HG03045 (cell line): ENCODE data around the gene DNMT3A.

Source experiments
- ATAC-seq: cut with Tn5 transposase; IDR thresholded peaks from one replicate; pipeline ENCODE4 v1.9.1; 2021; ENCODE audit warnings: mild to moderate bottlenecking, moderate library complexity; ENCODE audit not compliant: unreplicated experiment

Gene DNMT3A

GRCh38 chr2:25347846-25348245, 6.1 kb upstream of the DNMT3A start:
- ATAC-seq = no peak

GRCh38 chr2:25347205-25347815, 5.6 kb upstream of the DNMT3A start:
- ATAC-seq = no peak

- no peak for ATAC-seq
Measured at GRCh38 chr2:25343187-25343825, 1.6 kb upstream of the DNMT3A start.

GRCh38 chr2:25342372-25343186, 854 bp upstream of the DNMT3A start:
- peak; percentile 61 for ATAC-seq

GRCh38 chr2:25341011-25341727, 556 bp downstream of the DNMT3A start:
- peak; percentile 23 for ATAC-seq

- peak; percentile 3 for ATAC-seq
Measured at GRCh38 chr2:25340181-25340921, 1.4 kb downstream of the DNMT3A start.

GRCh38 chr2:25339791-25340180, 1.9 kb downstream of the DNMT3A start:
- no peak for ATAC-seq

- no peak for ATAC-seq
Measured at GRCh38 chr2:25339211-25339674, 2.5 kb downstream of the DNMT3A start.

GRCh38 chr2:25338401-25338800, 3.3 kb downstream of the DNMT3A start:
- ATAC-seq = no peak

- ATAC-seq = no peak
Measured at GRCh38 chr2:25337891-25338290, 3.8 kb downstream of the DNMT3A start.

GRCh38 chr2:25337276-25337675, 4.4 kb downstream of the DNMT3A start:
- ATAC-seq = no peak

- no peak for ATAC-seq
Measured at GRCh38 chr2:25336383-25336841, 5.3 kb downstream of the DNMT3A start.

GRCh38 chr2:25335971-25336370, 5.8 kb downstream of the DNMT3A start:
- ATAC-seq = no peak

GRCh38 chr2:25335204-25335603, 6.5 kb downstream of the DNMT3A start:
- no peak for ATAC-seq

- ATAC-seq = no peak
Measured at GRCh38 chr2:25334482-25334881, 7.2 kb downstream of the DNMT3A start.

- ATAC-seq = no peak
Measured at GRCh38 chr2:25333981-25334380, 7.7 kb downstream of the DNMT3A start.

GRCh38 chr2:25332571-25332970, 9.2 kb downstream of the DNMT3A start:
- no peak for ATAC-seq

GRCh38 chr2:25331686-25332365, 9.9 kb downstream of the DNMT3A start:
- ATAC-seq = no peak

- no peak for ATAC-seq
Measured at GRCh38 chr2:25330937-25331336, 10.8 kb downstream of the DNMT3A start.

- ATAC-seq = no peak
Measured at GRCh38 chr2:25330273-25330672, 11.5 kb downstream of the DNMT3A start.
